HG03565 (cell line): ENCODE results near the gene KRT86.

Experiments used
- ATAC-seq: cut with Tn5 transposase; IDR thresholded peaks from one replicate; pipeline ENCODE4 v1.9.1; 2021; ENCODE audit warnings: mild to moderate bottlenecking, moderate library complexity; ENCODE audit not compliant: unreplicated experiment

Gene KRT86

GRCh38 chr12:52274521-52275120, at the start of gene KRT86:
KRT86 (plus strand) TSS chr12:52274645; CDS start chr12:52301917, 27,272 bp downstream.
- no peak for ATAC-seq

- no peak for ATAC-seq
Measured at GRCh38 chr12:52225752-52226151, 48.7 kb upstream of the KRT86 start.

- no peak for ATAC-seq
Measured at GRCh38 chr12:52226446-52226845, 48.0 kb upstream of the KRT86 start.

- ATAC-seq = no peak
Measured at GRCh38 chr12:52227606-52228166, 46.8 kb upstream of the KRT86 start.

GRCh38 chr12:52228366-52228765, 46.1 kb upstream of the KRT86 start:
- ATAC-seq = no peak

GRCh38 chr12:52228931-52229330, 45.5 kb upstream of the KRT86 start:
- no peak for ATAC-seq

GRCh38 chr12:52229836-52230343, 44.6 kb upstream of the KRT86 start:
- no peak for ATAC-seq

- ATAC-seq = no peak
Measured at GRCh38 chr12:52230364-52231281, 43.8 kb upstream of the KRT86 start.

GRCh38 chr12:52231305-52232202, 42.9 kb upstream of the KRT86 start:
- no peak for ATAC-seq

GRCh38 chr12:52232203-52232673, 42.2 kb upstream of the KRT86 start:
- no peak for ATAC-seq

GRCh38 chr12:52232674-52233461, 41.6 kb upstream of the KRT86 start, which contains the start of gene KRT7:
KRT7 (plus strand) TSS chr12:52233243; CDS start chr12:52233297, 54 bp downstream.
- ATAC-seq = no peak

- no peak for ATAC-seq
Measured at GRCh38 chr12:52233462-52234207, 40.8 kb upstream of the KRT86 start.

- ATAC-seq = no peak
Measured at GRCh38 chr12:52234223-52234810, 40.1 kb upstream of the KRT86 start.

GRCh38 chr12:52235001-52235764, 39.3 kb upstream of the KRT86 start:
- no peak for ATAC-seq

GRCh38 chr12:52235822-52236361, 38.6 kb upstream of the KRT86 start:
- no peak for ATAC-seq

- ATAC-seq = no peak
Measured at GRCh38 chr12:52236386-52237050, 37.9 kb upstream of the KRT86 start.
